Hepatocyte (in vitro differentiated cells): ENCODE results near the gene ZMIZ1.

ENCODE experiments used
- EZH2 ChIP-seq: fragments of 200-600 bp; sonication (generic); IDR thresholded peaks from 2 replicates; pipeline ENCODE4 v1.6.1; 2016; ENCODE audit warnings: antibody characterized with exemption, mild to moderate bottlenecking, borderline replicate concordance
- TF ChIP-seq, protein P1 (sequence below): fragments of 200-600 bp; sonication (generic); IDR thresholded peaks from 2 replicates; pipeline ENCODE4 v1.5.1; 2016; ENCODE audit warnings: antibody characterized with exemption, mild to moderate bottlenecking; ENCODE audit not compliant: poor library complexity

DNA sequence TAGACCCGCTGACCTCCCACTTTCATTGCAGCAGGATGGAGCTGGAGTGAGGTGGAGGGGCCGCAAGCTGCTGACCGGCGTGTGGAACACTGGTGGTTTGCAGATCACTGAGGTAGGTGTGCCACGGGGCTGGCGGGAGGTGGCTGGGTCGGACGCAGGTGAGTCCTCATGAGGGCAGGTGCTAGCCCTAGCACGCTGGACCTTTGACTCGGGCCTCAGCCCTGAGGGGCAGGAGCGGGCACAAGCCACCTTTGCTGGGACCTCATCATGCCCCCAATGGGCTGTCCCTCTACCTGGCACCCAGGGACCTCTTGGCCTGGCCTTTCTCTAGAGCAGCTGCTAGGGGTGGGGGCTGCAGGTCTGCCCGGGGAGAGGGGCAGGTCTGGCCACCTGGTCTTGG lies 93.3 kb downstream of the ZMIZ1 start:
- TF ChIP-seq, protein P1, sequence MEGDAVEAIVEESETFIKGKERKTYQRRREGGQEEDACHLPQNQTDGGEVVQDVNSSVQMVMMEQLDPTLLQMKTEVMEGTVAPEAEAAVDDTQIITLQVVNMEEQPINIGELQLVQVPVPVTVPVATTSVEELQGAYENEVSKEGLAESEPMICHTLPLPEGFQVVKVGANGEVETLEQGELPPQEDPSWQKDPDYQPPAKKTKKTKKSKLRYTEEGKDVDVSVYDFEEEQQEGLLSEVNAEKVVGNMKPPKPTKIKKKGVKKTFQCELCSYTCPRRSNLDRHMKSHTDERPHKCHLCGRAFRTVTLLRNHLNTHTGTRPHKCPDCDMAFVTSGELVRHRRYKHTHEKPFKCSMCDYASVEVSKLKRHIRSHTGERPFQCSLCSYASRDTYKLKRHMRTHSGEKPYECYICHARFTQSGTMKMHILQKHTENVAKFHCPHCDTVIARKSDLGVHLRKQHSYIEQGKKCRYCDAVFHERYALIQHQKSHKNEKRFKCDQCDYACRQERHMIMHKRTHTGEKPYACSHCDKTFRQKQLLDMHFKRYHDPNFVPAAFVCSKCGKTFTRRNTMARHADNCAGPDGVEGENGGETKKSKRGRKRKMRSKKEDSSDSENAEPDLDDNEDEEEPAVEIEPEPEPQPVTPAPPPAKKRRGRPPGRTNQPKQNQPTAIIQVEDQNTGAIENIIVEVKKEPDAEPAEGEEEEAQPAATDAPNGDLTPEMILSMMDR = no peak
- TF ChIP-seq EZH2 = no peak
